Hair follicle dermal papilla cell (primary cell): Measurements from ENCODE around the gene CCDC7. TPM values are rescaled to one million over a fixed set of nuclear protein-coding genes. Genes with fewer than 3 reads are reported as not detected.

Experiments
- total RNA-seq: library from RNA; depleted of rRNA; stranded (reverse); fragments of >200 nt; gene quantifications from 2 replicates; pipeline ENCODE4 v1.2.3, GENCODE V29; 2012

Gene CCDC7
- 16.2 and 19.4 TPM in 2 replicates for total RNA-seq

GRCh38 chr10:32445740-32446535, at the start of gene CCDC7:
CCDC7 (plus strand) TSS chr10:32446140; CDS start chr10:32451643, 5,503 bp downstream.

Other genes starting within 250 kb of the CCDC7 start
- gene EPC1, start 99.0 kb upstream of the CCDC7 start, total RNA-seq = 30.2 and 34.1 TPM in 2 replicates